ENCODE data around the gene SOX15.
"Not testable (repeated sequence)": the region's sequence is repeated elsewhere in the genome, so short reads cannot be mapped to it uniquely, and the experiment has no call there.

Gene SOX15

GRCh38 chr17:7589891-7590691 lies at the start of gene SOX15:
TSS of gene SOX15 (minus strand) at chr17:7590094. CDS start at chr17:7589676, 418 bp downstream.
- DNase-seq (ENCODE audit: low read depth) = no peak

GRCh38 chr17:7636163-7636562 lies 46.3 kb upstream of the SOX15 start:
- DNase-seq (ENCODE audit: low read depth) = no peak

GRCh38 chr17:7634384-7634783 lies 44.5 kb upstream of the SOX15 start:
- no peak for DNase-seq (ENCODE audit: low read depth)

- no peak for DNase-seq (ENCODE audit: low read depth)
Observed at GRCh38 chr17:7633093-7633492, 43.2 kb upstream of the SOX15 start.

GRCh38 chr17:7632492-7632894 lies 42.6 kb upstream of the SOX15 start:
- DNase-seq (ENCODE audit: low read depth) = no peak

GRCh38 chr17:7631398-7632380 lies 41.8 kb upstream of the SOX15 start:
- DNase-seq (ENCODE audit: low read depth) = no peak

GRCh38 chr17:7629939-7630571 lies 40.2 kb upstream of the SOX15 start, which contains the start of gene SHBG:
TSS of gene SHBG (plus strand) at chr17:7630135. CDS start at chr17:7630173, 38 bp downstream.
- DNase-seq (ENCODE audit: low read depth) = no peak

GRCh38 chr17:7627250-7628121 lies 37.6 kb upstream of the SOX15 start, which contains the start of gene SAT2:
TSS of gene SAT2 (minus strand) at chr17:7627821. CDS start at chr17:7627635, 186 bp downstream.
- DNase-seq (ENCODE audit: low read depth) = no peak

- DNase-seq (ENCODE audit: low read depth) = no peak
Observed at GRCh38 chr17:7626956-7627249, 37.0 kb upstream of the SOX15 start.

GRCh38 chr17:7626307-7626706 lies 36.4 kb upstream of the SOX15 start:
- no peak for DNase-seq (ENCODE audit: low read depth)

GRCh38 chr17:7625749-7626148 lies 35.9 kb upstream of the SOX15 start:
- DNase-seq (ENCODE audit: low read depth) = not testable (repeated sequence)

- no peak for DNase-seq (ENCODE audit: low read depth)
Observed at GRCh38 chr17:7623661-7624060, 33.8 kb upstream of the SOX15 start.

- no peak for DNase-seq (ENCODE audit: low read depth)
Observed at GRCh38 chr17:7620835-7621234, 30.9 kb upstream of the SOX15 start.

GRCh38 chr17:7618608-7619007 lies 28.7 kb upstream of the SOX15 start:
- no peak for DNase-seq (ENCODE audit: low read depth)

- DNase-seq (ENCODE audit: low read depth) = no peak
Observed at GRCh38 chr17:7615265-7615747, 25.4 kb upstream of the SOX15 start.

GRCh38 chr17:7614425-7615264 lies 24.8 kb upstream of the SOX15 start, which contains the start of gene FXR2:
TSS of gene FXR2 (minus strand) at chr17:7614897. CDS start at chr17:7614532, 365 bp downstream.
- DNase-seq (ENCODE audit: low read depth) = no peak

GRCh38 chr17:7613769-7614424 lies 24.0 kb upstream of the SOX15 start:
- no peak for DNase-seq (ENCODE audit: low read depth)

- DNase-seq (ENCODE audit: low read depth) = no peak
Observed at GRCh38 chr17:7612294-7612640, 22.4 kb upstream of the SOX15 start.

- no peak for DNase-seq (ENCODE audit: low read depth)
Observed at GRCh38 chr17:7611635-7612293, 21.9 kb upstream of the SOX15 start.
